ENCODE measurements around the gene TCERG1L.

GRCh38 chr10:131092386-131092785, 219.1 kb downstream of the TCERG1L start:
- TF ChIP-seq CTCF (IDR thresholded peaks at IDR 0.05) (no peak), NRF1 (IDR thresholded peaks at IDR 0.05; ENCODE audit: low read depth, low read length) (no peak), FOXM1 (IDR thresholded peaks at IDR 0.05; ENCODE audit: low read depth) (no peak), POLR2AphosphoS5 (IDR thresholded peaks at IDR 0.05; ENCODE audit: low read depth, low read length) (no peak), REST (IDR thresholded peaks at IDR 0.05; ENCODE audit: low read depth, low read length) (no peak), YY1 (IDR thresholded peaks at IDR 0.05; ENCODE audit: low read depth) (no peak)
